ENCODE results near the gene FSIP2. TPM values are rescaled to one million over a fixed set of nuclear protein-coding genes. Genes with fewer than 3 reads are reported as not detected.

Gene FSIP2
- total and polyA plus RNA-seq, 2 of the 8 experiments (the other 6 are each of a cell fraction or from before 2014, with no cell fraction given), result 0.47 to 1.4 TPM

- TF ChIP-seq CHD7 (IDR thresholded peaks at IDR 0.05; ENCODE audit: insufficient replicate concordance, low read length), result no peak
- TF ChIP-seq RAD21 (IDR thresholded peaks at IDR 0.05 in 1 of 2, conservative IDR thresholded peaks at IDR 0.05 in 1 of 2; ENCODE audit: low read depth in 2 of 2, low read length in 2 of 2), result no peak
- TF ChIP-seq PHF8 (conservative IDR thresholded peaks at IDR 0.05; ENCODE audit: low read depth, low read length), result no peak
- no peak for TF ChIP-seq ATF3 (IDR thresholded peaks at IDR 0.05; ENCODE audit: insufficient read depth, low read depth, low read length)
- TF ChIP-seq FOSL1 (IDR thresholded peaks at IDR 0.05; ENCODE audit: insufficient read depth, low read depth, low read length), result no peak
- TF ChIP-seq SP1 (IDR thresholded peaks at IDR 0.05; ENCODE audit: low read depth, low read length), result no peak
Observed at GRCh38 chr2:185806783-185807182, 68.2 kb downstream of the FSIP2 start (continued).

Data from H1 (cell line).